NT2/D1 (cell line): ENCODE results near the gene SLCO4A1.

ENCODE experiments used
- DNase-seq: peaks from one replicate; pipeline ENCODE4 v3.0.0-alpha.2; 2011; ENCODE audit warnings: low read depth, low spot score
- H3K27me3 ChIP-seq: 2 replicates; pipeline ENCODE4 v1.6.0; 2011; ENCODE audit warnings: mild to moderate bottlenecking; ENCODE audit not compliant: insufficient read length, insufficient read depth
- H3K36me3 ChIP-seq: 2 replicates; pipeline ENCODE4 v1.6.1; 2011; ENCODE audit warnings: mild to moderate bottlenecking, low read length, mixed read lengths; ENCODE audit not compliant: insufficient read depth, insufficient read length
- H3K4me1 ChIP-seq: 2 replicates; pipeline ENCODE4 v1.5.1; 2011; ENCODE audit not compliant: insufficient read depth, insufficient read length
- H3K4me3 ChIP-seq: 2 replicates; pipeline ENCODE4 v1.5.1; 2011; ENCODE audit warnings: low read depth; ENCODE audit not compliant: insufficient read length
- H3K9ac ChIP-seq: 2 replicates; pipeline ENCODE4 v1.6.0; 2011; ENCODE audit warnings: low read depth; ENCODE audit not compliant: insufficient read length
- H3K9me3 ChIP-seq: 2 replicates; pipeline ENCODE4 v1.5.1; 2011; ENCODE audit warnings: mild to moderate bottlenecking, low read length; ENCODE audit not compliant: insufficient read depth
- SUZ12 ChIP-seq: IDR thresholded peaks from 2 replicates; pipeline ENCODE4 v1.6.1; 2011; ENCODE audit not compliant: insufficient read length, insufficient read depth; ENCODE audit errors: extremely low read depth
- YY1 ChIP-seq: IDR thresholded peaks from 2 replicates; pipeline ENCODE4 v1.6.1; 2011; ENCODE audit not compliant: insufficient read length, insufficient read depth
- ZNF274 ChIP-seq: IDR thresholded peaks from 2 replicates; pipeline ENCODE4 v1.6.1; 2011; ENCODE audit warnings: mild to moderate bottlenecking, low read depth, low read length

The SLCO4A1 gene

GRCh38 chr20:62642051-62642665 is at the start of gene SLCO4A1:
TSS of gene SLCO4A1 (plus strand) at chr20:62642503. CDS start at chr20:62656455, 13,952 bp downstream.
- Histone ChIP-seq H3K9ac (peak within 1 kb of the TSS; percentile 76), H3K36me3 (no peaks in the 10 kb centered on the region), H3K4me1 (peaks cover 24% of the 10 kb centered on the region), H3K4me3 (peak within 1 kb of the TSS; percentile 54), H3K27me3 (peaks cover 99% of the 10 kb centered on the region), H3K9me3 (no peaks in the 10 kb centered on the region)
- TF ChIP-seq ZNF274, result no peak
- no peak for TF ChIP-seq YY1
- TF ChIP-seq SUZ12, result no peak
- no peak for DNase-seq

- H3K9ac ChIP-seq, result no peak overlapping the region
- peaks cover 12% of the 10 kb centered on the region for H3K4me1 ChIP-seq
- H3K36me3 ChIP-seq, result no peaks in the 10 kb centered on the region
- TF ChIP-seq YY1, result no peak
- no peaks in the 10 kb centered on the region for H3K9me3 ChIP-seq
- no peak for DNase-seq
- no peak overlapping the region for H3K4me3 ChIP-seq
- H3K27me3 ChIP-seq, result peaks cover 2% of the 10 kb centered on the region
Measured at GRCh38 chr20:62592506-62593177, 49.7 kb upstream of the SLCO4A1 start.

- H3K4me3 ChIP-seq, result no peak overlapping the region
- H3K27me3 ChIP-seq, result peaks cover 3% of the 10 kb centered on the region
- TF ChIP-seq YY1, result no peak
- TF ChIP-seq ZNF274, result no peak
- no peak for TF ChIP-seq SUZ12
- no peak for DNase-seq
- no peak overlapping the region for H3K9ac ChIP-seq
- H3K9me3 ChIP-seq, result no peaks in the 10 kb centered on the region
- H3K4me1 ChIP-seq, result peaks cover 12% of the 10 kb centered on the region
- no peaks in the 10 kb centered on the region for H3K36me3 ChIP-seq
Measured at GRCh38 chr20:62593616-62594015, 48.7 kb upstream of the SLCO4A1 start.

- H3K36me3 ChIP-seq, result no peaks in the 10 kb centered on the region
- TF ChIP-seq SUZ12 (no peak), YY1 (no peak), ZNF274 (no peak)
- no peak overlapping the region for H3K4me3 ChIP-seq
- DNase-seq, result no peak
- no peak overlapping the region for H3K9ac ChIP-seq
- H3K27me3 ChIP-seq, result peaks cover 3% of the 10 kb centered on the region
- H3K9me3 ChIP-seq, result no peaks in the 10 kb centered on the region
- peaks cover 6% of the 10 kb centered on the region for H3K4me1 ChIP-seq
Measured at GRCh38 chr20:62595069-62595468, 47.2 kb upstream of the SLCO4A1 start.

GRCh38 chr20:62595491-62595890 is 46.8 kb upstream of the SLCO4A1 start:
- Histone ChIP-seq H3K36me3 (no peaks in the 10 kb centered on the region), H3K27me3 (peaks cover 3% of the 10 kb centered on the region), H3K4me3 (no peak overlapping the region), H3K9ac (no peak overlapping the region), H3K4me1 (peaks cover 6% of the 10 kb centered on the region), H3K9me3 (no peaks in the 10 kb centered on the region)
- no peak for DNase-seq
- TF ChIP-seq YY1, result no peak
- TF ChIP-seq ZNF274, result no peak
- TF ChIP-seq SUZ12, result no peak

- peaks cover 6% of the 10 kb centered on the region for H3K4me1 ChIP-seq
Measured at GRCh38 chr20:62596486-62596885, 45.8 kb upstream of the SLCO4A1 start.

GRCh38 chr20:62596921-62597320 is 45.4 kb upstream of the SLCO4A1 start:
- no peak for DNase-seq
- Histone ChIP-seq H3K27me3 (peaks cover 3% of the 10 kb centered on the region), H3K4me3 (no peak overlapping the region), H3K4me1 (peaks cover 6% of the 10 kb centered on the region), H3K9me3 (no peaks in the 10 kb centered on the region), H3K9ac (no peak overlapping the region), H3K36me3 (no peaks in the 10 kb centered on the region)
- TF ChIP-seq YY1, result no peak
- no peak for TF ChIP-seq SUZ12
- TF ChIP-seq ZNF274, result no peak

More at GRCh38 chr20:62596486-62596885, 45.8 kb upstream of the SLCO4A1 start:
- TF ChIP-seq ZNF274, result no peak
- TF ChIP-seq YY1, result no peak
- no peak for TF ChIP-seq SUZ12
- no peak overlapping the region for H3K4me3 ChIP-seq
- H3K9ac ChIP-seq, result no peak overlapping the region
- peaks cover 3% of the 10 kb centered on the region for H3K27me3 ChIP-seq
- DNase-seq, result no peak
- H3K36me3 ChIP-seq, result no peaks in the 10 kb centered on the region
- no peaks in the 10 kb centered on the region for H3K9me3 ChIP-seq
